NK-92 (cell line): Measurements from ENCODE around the gene ACYP2.

Experiments
- DNase-seq: peaks from one replicate; lab custom pipeline; 2025; ENCODE audit not compliant: unreplicated experiment; lab: John Stamatoyannopoulos, UW

ACYP2 gene

DNA sequence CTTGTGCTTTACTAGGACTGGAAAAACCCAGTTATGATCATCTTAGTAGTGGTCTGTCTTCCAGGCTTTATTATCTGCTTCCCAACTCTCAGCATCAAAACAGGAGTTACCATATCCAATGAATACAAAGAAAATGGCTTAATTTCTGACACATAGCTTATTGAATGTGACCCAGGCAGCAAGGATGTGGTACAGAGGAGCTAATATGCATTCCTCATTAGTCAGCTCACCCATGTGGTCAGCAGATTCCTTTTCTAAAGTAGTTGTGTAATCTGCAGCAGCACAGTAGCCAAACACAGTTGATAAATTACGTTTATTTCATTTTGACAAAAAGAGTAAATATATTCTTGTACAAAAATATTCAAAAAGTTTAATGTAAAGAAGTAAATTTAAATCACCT lies 97.0 kb downstream of the ACYP2 start:
- no peak for DNase-seq

DNA sequence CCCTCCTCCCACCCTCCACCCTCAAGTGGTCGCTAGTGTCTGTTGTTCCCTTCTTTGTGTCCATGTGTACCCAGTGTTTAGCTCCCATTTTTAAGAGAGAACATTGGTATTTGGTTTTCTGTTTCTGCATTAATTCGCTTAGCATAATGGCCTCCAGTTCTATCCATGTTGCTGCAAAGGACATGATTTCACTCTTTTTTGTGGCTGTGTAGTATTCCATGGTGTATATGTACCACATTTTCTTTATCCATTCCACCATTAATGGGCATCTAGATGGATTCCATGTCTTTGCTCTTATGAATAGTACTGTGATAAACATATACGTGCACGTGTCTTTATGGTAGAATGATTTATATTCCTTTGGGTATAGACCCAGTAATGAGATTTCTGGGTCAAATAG lies 97.7 kb downstream of the ACYP2 start:
- no peak for DNase-seq

DNA sequence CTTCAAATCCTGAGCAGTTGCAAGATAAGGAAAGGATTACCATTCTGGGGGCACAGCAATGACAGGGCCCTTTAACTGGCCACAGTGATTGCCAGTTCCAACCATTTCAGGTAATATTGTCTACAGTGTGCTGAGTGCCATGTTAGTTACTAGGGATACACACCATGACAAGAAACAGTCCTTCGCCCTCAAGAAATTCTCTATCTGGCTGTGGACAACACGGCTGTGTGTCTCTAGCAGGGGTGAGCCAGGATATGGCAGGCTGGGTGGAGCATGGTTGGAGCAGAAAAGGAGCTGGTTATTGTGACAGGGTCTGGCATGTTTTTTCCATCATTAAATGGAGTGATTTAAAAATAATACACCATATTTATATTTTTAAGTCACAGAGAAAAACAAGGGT lies 109.6 kb downstream of the ACYP2 start:
- DNase-seq = no peak

DNA sequence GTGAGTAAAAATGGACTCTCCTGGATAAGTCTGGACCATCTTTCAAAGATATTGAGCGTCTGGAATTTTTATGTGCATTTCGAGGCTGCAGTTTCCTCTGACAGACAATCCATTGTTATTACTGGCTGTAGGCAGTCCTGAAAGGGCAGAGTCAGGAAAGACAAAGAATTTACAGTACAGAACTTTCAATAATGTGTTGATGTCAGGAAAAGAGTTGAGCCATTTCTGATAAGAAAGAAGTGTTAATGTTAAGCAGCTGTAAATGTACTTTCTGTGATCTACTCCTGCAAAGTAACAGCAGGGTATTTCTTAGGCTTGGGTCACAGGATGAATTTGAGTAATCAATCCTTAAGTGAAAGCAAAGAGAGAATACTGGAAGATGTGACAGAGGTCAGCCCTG lies 110.8 kb downstream of the ACYP2 start:
- no peak for DNase-seq

DNA sequence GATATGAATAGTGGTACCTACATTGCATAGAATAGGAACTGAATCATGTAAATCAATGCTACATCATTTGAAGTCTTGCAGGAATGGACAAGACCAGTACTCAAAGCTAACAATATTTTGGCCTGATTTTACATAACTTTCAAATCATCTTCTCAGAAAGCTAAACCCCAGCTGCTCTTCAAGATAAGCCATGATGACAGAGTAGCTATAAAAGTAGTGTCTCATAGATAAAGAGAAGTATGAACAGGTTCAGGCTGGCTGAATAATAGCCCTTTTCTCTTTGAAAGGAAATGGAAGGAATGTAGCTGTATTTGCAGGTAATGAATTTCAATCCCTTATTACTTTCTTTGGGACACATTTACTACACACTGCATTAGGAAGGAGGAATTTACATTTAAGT lies 112.4 kb downstream of the ACYP2 start:
- DNase-seq = no peak

DNA sequence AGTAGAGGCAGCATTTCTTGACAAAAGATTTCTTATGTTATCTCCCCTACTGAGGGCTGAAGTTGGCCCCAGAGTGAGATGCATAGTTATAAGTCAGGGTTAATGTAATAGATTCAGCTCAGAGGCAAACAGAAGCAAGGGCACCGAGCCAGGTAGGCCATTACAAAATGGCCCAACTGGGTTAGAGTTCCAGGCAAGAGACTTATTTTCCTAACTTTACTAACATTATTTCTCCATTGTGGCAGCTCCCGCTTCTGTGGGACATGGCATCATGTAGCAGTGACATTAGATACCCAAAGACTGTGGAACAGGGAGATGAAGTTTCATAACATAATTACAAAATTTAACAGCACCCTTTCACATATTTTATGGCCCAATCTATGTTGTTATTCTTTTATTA lies 113.5 kb downstream of the ACYP2 start:
- DNase-seq = no peak

DNA sequence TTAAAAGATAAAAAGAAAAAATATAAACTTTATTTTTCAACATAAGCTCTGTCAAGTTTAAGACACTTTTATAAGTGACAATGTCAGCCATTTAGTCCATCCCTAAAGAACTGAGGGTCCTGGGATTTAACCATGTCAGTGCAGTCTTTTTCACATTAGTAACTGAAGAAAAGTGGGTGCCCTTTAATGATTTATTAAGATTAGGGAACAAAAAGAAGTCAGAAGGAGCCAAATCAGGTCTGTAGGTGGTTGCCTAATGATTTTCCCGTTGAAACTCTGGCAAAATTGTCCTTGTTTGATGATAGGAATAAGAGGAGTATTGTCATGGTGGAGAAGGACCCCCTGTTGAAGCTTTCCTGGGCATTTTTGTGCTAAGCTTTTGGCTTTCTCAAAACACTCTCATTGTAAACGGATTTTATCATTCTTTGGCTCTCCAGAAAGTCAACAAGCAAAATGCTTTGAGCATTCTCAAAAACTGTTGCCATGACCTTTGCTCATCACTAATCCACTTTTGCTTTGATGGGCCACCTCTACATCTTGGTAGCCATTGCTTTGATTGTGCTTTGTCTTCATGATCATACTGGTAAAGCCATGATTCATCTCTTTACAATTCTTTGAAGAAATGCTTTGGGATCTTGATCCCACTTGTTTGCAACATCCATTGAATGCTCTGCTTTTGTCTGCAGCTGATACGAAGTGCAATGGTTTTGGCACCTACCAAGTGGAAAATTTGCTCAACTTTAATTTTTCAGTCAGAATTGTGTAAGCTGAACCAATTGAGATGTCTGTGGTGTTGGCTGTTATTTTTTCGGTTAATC lies 118.6 kb downstream of the ACYP2 start:
- no peak for DNase-seq

DNA sequence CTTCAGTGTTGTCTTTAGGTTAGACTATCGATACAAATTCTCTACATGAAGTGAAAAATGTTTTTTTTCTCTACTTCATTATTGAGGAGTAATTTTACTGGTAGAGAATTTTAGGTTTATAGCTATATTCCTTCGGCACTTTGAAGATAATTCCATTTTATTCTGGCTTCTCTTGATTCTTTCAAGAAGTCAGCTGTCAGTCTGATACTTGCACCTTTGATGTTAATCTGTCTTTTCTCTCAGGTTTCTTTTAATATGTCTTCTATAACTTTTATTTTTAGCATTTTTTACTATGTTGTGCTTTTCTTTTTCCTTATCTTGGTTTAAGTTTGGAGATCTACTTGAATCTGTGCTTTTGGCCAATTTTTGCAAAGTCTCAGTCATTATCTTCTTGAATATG lies 122.0 kb downstream of the ACYP2 start:
- no peak for DNase-seq

DNA sequence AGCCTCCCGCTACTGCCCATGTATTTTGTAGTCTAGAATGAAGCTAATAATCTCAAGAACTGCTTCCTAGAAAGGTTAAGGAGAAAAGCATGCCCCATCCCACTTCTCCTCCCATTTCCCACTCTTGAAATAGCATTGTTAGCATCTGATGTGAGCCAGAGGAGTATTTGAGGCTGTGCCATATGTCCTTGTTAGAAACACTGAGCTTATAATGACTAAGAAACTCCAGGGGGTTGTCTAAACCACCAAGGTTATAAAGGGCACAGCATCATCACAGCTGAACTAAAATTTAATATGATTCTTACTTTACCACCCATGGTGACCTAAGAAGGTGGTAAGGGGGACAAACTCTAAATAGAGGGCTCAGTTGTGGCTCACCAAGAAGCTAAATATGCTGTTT lies 124.0 kb downstream of the ACYP2 start:
- DNase-seq = no peak

DNA sequence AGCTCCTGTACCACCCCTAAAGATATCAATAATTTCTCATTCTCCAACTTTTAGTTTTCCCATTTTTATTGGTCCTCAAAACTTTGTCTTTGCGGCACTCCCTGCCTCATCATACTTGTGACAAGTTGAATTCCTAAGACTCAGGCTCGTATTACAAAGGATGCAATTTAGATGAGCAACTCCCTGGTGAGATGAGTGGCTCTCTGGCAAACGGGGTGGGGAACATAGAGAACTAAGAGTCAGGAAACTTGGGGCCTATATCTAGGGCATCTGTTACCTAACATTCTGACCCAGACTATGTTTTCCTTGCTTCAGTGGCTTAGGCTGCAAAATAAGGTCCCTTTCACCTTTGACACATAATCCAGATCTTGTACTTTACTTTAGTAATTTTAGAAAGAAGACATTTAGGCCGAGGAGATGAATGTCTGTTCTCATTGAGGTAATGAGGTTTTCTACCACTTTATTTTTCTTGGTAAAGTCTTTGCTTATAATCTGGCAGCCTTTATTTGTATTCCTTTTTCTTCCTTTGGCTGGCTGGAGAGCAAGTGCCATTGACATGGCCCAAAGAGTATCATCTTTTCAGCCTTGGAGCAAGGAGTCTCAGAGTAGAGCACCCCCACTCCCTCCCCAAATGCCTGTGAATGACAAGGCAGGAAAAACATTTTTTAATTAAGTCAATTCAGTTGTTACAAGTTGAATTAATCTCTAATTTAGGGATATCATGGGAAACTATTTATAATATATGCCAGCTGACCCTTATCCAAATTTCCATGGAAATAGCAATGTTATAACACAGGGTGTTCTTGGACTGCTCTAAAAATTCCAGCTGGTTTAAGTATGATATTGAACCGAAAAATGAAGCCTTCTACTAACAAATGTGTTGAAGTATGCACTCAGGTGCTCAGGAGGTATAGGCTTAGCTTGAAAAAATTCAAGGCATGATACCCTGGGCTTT lies 125.4 kb downstream of the ACYP2 start:
- no peak for DNase-seq

DNA sequence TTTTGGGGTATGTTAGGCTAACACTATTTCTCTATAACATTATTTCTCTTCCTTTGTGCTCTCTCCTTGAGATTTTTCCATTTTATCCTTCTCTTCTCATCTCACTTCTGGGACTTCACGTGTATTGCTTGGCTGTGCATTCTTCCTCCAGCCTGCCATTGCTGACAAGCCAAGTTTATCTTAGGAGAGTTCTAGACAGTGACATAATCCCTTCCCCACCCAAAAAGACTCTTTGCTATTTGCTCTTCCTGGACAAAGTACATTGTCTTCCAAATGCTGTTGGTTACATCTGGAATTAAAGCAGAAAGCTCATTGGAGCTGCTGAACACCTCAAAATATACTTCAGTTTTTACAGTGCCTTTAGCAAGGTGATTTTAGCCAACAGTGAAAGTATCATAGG lies 131.7 kb downstream of the ACYP2 start:
- DNase-seq = no peak

DNA sequence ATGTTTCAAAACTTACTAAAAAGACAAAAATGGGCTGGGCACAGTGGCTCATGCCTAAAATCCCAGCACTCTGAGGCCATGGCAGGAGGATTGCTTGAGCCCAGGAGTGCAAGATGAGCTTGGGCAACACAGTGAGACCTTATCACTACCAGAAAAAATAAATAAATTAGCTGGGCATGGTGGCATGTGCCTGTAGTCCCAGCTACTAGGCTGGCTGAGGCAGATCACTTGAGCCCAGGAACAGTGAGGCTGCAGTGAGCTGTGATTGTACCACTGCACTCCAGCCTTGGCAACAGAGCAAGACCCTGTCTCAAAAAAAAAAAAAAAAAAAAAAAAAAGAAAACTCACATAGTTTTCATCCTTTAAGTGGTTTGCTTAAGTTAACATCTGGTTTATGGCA lies 134.2 kb downstream of the ACYP2 start:
- no peak for DNase-seq

DNA sequence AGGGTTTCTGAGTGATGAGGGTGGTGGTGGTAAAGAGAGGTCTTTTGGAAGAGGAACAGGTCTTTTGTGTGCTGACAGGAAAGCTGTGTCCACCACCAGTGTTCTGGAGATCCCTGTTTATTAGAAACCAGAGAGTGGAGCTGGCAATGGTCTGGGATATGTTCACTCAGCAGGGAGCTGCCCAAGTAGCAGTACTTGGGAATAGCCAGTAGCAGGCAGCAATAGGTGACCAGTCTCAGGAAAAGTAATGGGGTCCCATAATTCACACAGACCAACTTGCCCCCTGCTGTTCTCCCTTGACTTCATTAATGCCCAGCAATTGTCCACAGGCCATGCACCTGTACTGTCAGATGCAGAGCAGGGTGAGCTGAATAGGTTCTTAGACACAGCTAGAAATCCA lies 138.8 kb downstream of the ACYP2 start:
- no peak for DNase-seq

DNA sequence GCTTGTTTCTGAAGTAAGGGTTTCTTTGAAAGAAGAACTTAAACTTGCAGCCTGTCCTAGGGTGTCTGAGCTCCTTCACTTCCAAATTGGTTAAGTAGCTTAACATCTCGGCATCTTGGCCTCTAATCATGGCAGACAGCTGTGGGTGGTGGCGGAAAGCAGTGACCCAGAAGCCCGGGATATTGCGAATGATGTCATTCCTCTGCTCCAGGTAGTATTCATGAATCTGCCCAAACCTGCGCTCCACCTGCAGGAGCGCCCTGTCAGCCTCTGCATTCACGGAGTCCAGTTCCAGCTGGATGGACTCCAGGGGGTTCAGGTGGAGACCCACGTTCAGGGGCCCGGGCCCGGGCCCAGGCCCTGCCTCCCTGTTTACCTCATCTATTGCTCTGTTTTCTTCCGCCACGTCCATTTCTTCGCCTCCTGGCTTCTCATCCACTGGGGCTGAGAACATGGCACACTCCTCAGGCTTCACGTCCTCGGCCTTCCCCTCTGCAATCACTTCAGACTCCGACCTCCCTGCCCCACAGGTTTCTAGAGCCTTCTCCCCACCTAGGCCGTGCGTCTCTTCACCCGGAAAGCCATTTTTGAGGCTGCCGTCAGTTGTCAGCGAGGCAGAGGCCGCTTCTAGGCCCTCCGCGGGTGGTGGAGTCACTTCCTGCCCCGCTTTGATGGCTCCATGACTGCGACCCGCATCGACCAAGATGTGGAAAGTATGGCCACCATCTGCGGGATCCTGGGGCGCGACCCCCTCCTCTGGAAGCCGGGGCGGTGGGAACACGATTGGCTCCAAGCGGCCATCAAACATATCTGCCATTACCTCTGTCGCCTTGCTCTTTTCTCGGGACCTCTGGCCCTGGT lies 140.0 kb downstream of the ACYP2 start:
- no peak for DNase-seq

DNA sequence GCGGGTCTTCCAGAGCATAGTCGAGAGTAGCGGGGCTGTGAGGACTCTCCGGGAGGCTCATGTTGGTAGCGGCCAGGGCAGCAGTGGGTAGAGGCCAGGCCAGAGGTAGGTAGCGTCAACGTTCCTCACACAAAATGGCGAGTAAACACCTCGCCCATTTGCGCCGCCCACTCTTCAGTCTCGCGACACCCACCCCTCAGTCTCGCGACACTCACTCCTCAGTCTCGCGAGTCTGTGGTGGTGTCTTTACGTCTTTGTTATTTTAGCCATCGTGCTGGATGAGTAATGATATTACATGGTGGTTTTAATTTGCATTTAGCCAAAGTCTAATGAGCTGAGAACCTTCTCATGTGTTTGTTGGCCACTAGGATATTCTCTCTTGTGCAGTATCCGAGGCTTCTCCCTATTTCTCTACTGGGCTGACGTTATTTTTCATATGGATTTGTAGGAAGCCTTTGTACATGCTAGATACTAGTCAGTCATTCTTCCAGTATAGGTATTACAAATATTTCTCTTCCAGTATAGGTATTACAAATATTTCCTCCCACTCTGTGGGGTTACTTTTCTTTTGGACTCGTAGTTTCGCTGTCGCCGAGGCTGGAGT lies 140.8 kb downstream of the ACYP2 start, which contains the start of gene TSPYL6:
Gene TSPYL6 (minus strand): TSS at position 139 of the 604 bp plus-strand sequence. CDS start 78 bp downstream, at position 61.
- no peak for DNase-seq

DNA sequence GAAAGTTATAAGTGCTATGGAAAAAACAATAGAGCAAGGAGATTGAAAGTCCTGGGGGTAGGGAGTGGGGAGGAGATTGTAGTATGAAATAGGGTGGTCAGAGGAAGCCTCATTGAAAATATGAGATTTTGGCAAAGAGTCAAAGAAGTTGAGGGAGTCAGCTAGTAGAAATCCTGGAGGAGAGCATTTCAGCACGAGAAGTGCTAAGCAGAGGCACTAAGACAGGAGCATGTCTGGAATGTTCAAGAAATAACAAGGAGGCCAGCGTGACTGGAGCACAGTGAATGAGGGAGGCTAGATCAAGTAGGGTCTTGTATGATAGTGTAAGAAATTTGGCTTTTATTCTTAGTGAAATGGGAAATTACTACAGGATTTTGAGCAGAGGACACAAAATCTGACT lies 142.8 kb downstream of the ACYP2 start:
- DNase-seq = no peak

DNA sequence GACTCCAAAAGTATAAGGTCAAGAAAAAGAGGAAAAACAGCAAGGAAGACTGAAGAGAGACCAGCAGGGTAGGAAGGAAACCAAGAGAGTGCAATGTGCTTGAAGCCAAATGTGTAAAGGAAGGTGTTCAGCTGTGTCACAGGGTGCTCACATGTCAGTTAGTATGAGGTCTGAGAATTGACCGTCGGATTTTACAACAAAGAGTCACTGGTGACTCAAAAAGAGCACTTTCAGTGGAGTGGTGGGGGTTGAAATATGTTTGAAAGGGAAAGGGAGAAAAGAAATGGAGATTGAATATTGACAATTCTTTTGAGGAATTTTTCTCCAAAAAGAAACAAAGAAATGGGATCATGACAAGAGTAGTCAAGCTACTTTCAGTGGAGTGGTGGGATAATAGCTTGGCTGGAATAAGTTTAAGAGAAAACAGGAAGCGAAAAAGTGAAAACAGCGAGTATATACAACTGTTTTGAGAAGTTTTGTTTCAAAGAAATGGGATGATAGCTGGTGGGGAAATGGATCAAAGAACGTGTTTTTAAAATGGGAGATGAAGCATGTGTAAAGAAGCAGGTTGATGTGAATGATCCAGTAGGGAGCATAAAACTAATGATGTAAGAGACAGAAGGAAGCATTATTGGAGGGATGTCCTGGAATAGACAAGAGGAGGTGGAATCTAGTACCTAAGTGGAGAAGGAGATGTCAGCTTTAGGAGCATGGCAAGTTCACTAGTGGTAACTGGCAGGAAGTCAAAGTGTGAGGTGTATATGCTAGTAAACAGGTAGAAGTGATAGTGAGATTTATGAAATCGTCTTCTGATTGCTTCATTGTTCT lies 144.2 kb downstream of the ACYP2 start:
- no peak for DNase-seq

DNA sequence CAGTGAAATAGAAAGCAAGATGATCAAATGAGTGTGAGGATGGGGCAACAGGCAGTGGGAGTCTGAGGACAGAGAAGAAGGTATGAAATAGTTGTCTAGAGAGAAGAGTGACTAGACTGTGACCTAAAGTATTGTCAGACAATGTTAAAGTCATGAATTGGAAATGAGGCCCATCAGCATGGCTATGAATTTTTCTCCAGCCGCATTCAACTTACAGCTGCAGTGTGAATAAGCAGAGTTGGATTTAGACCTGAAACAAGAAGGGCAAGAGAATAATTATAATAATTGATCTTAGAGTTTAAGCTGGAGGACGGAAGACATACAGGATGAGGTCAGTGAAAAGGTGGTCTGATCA lies 144.8 kb downstream of the ACYP2 start:
- DNase-seq = no peak

DNA sequence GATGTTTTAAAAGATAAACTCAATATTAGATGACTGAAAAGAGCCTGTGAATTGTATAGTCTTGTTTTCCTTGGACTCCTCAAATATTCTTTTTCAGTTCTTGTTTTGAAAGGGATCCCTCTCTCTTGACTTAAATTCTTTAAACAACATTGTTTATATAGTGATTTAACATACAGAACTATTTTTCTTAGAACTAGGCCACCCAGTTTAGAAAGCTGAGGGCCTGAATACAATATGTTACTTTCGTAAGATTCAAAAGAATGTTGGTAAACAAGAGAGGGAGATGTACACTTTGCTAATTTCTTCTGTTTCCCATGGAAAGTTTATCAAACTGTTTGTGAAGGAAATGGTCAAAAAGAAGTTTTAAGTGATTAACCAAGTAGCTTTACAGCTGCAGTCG lies 146.1 kb downstream of the ACYP2 start:
- no peak for DNase-seq
